22Rv1 (cell line): Measurements from ENCODE around the gene KIAA1614.

Experiments used
- ZFX ChIP-seq: fragments of 450-650 bp; IDR thresholded peaks from 2 replicates; pipeline ENCODE4 v1.6.1; 2017; ENCODE audit warnings: antibody characterized with exemption, borderline replicate concordance
- TF ChIP-seq, protein P1 (sequence below): fragments of 450-650 bp; IDR thresholded peaks from 2 replicates; pipeline ENCODE4 v1.5.1; 2017; ENCODE audit warnings: mild to moderate bottlenecking

DNA sequence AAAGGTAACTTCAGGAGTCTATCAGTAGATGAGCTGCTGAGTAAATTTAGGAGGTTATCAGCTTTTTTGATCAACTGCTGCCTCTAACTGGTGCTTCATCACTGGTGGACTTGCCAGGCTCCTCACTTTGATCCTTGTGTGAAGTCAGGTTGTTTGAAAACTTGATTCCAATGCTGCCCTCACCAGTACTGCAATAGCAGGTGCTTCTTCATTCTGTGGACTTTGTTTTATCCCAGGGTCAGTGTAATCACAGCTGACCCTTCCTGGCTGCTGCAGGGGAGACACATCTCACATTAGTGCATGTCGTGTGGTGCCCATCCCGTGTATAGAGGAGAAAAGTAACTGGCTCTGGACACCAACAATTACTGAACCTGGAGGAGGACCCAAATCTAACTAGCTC lies 20.0 kb upstream of the KIAA1614 start:
- TF ChIP-seq, protein P1, sequence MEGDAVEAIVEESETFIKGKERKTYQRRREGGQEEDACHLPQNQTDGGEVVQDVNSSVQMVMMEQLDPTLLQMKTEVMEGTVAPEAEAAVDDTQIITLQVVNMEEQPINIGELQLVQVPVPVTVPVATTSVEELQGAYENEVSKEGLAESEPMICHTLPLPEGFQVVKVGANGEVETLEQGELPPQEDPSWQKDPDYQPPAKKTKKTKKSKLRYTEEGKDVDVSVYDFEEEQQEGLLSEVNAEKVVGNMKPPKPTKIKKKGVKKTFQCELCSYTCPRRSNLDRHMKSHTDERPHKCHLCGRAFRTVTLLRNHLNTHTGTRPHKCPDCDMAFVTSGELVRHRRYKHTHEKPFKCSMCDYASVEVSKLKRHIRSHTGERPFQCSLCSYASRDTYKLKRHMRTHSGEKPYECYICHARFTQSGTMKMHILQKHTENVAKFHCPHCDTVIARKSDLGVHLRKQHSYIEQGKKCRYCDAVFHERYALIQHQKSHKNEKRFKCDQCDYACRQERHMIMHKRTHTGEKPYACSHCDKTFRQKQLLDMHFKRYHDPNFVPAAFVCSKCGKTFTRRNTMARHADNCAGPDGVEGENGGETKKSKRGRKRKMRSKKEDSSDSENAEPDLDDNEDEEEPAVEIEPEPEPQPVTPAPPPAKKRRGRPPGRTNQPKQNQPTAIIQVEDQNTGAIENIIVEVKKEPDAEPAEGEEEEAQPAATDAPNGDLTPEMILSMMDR = no peak
- TF ChIP-seq ZFX = no peak
